Right lobe of liver (tissue), 6 donors: ENCODE results near the gene METTL5. TPM values are rescaled to one million over a fixed set of nuclear protein-coding genes. Genes with fewer than 3 reads are reported as not detected.

Source experiments
- ATAC-seq, 4 donors: fragments of 200-7000 bp; cut with Tn5 transposase; one replicate each; pipeline ENCODE4 v1.9.1; 2020; ENCODE audit warnings: mild to moderate bottlenecking in 4 of 4, moderate library complexity in 4 of 4
- DNase-seq, 3 donors: peaks; one replicate each; pipeline ENCODE4 v3.0.0-alpha.2; 2020
- H3K27ac ChIP-seq, 3 donors: fragments of 200-600 bp; one replicate each; pipeline ENCODE4 v1.8.0; 2022
- H3K27me3 ChIP-seq, 2 donors: fragments of 200-600 bp; one replicate each; pipeline ENCODE4 v1.8.0; 2022
- H3K36me3 ChIP-seq, 4 donors: fragments of 200-600 bp; sonication (generic) in 1 of 4; one replicate each; pipeline versions ENCODE4 v1.5.1 to v1.8.0; 2017 to 2022; ENCODE audit warnings: control low read depth in 1 of 4
- H3K4me1 ChIP-seq, 4 donors: fragments of 200-600 bp; sonication (generic) in 1 of 4; one replicate each; pipeline versions ENCODE4 v1.5.1 to v1.8.0; 2017 to 2022; ENCODE audit warnings: control low read depth in 1 of 4
- H3K4me3 ChIP-seq, 3 donors: fragments of 200-600 bp; one replicate each; pipeline ENCODE4 v1.8.0; 2022
- H3K9me3 ChIP-seq, 4 donors: fragments of 200-600 bp; sonication (generic) in 1 of 4; one replicate each; pipeline versions ENCODE4 v1.5.1 to v1.8.0; 2017 to 2022; ENCODE audit warnings: control low read depth in 1 of 4
- POLR2A ChIP-seq: fragments of 450-650 bp; IDR thresholded peaks from one replicate; pipeline ENCODE4 v1.6.1; 2017; ENCODE audit warnings: antibody characterized with exemption, mild to moderate bottlenecking
- WGBS: methylation state at CpG from one replicate; pipeline ENCODE4 v1.1.6; 2018; ENCODE audit warnings: low coverage, low lambda C conversion rate; ENCODE audit not compliant: insufficient coverage; ENCODE audit errors: missing lambda C conversion rate; 5-methylcytosine and 5-hydroxymethylcytosine counted together
- intact Hi-C, 2 donors: fragments of 100-400 bp; cut with DNase I; formaldehyde crosslinking; loops; one replicate each; pipeline versions ENCODE4 v1.11.2 to v1.14.1; 2022
- total RNA-seq, 6 experiments: library from RNA; depleted of rRNA in 2 of 6; stranded (reverse); fragments of >200 nt in 2 of 6; fragmentation: NEBNext Ultra II Directional in 3 of 6; extraction: Animal tissue kit (Norgen Biotek cat#: 25700) in 3 of 6; gene quantifications; one replicate each; pipeline versions ENCODE4 v1.1.0 to v1.2.4, GENCODE V29; 2016 to 2023
- TF ChIP-seq, protein P1 (sequence below), 4 donors: fragments of 200-600 bp in 3 of 4; fragments of 450-650 bp in 1 of 4; IDR thresholded peaks; one replicate each; pipeline versions ENCODE4 v1.5.1 to v1.8.0; 2016 to 2022; ENCODE audit warnings: antibody characterized with exemption in 4 of 4, mild to moderate bottlenecking in 2 of 4
- donor health status: DM: no; HTN: yes; CAD: no.
- donor health status: DM: no; HTN: no; CAD: no.
- donor health status: DM: no; HTN: no; CAD: no.
- donor health status: DM: no; HTN: yes; CAD: no.
- donor health status: DM: no; HTN: yes; CAD: no.

Gene METTL5
- total RNA-seq, 6 experiments from 2014 or later = 18.4 to 26.7 (median 20.7) TPM

DNA sequence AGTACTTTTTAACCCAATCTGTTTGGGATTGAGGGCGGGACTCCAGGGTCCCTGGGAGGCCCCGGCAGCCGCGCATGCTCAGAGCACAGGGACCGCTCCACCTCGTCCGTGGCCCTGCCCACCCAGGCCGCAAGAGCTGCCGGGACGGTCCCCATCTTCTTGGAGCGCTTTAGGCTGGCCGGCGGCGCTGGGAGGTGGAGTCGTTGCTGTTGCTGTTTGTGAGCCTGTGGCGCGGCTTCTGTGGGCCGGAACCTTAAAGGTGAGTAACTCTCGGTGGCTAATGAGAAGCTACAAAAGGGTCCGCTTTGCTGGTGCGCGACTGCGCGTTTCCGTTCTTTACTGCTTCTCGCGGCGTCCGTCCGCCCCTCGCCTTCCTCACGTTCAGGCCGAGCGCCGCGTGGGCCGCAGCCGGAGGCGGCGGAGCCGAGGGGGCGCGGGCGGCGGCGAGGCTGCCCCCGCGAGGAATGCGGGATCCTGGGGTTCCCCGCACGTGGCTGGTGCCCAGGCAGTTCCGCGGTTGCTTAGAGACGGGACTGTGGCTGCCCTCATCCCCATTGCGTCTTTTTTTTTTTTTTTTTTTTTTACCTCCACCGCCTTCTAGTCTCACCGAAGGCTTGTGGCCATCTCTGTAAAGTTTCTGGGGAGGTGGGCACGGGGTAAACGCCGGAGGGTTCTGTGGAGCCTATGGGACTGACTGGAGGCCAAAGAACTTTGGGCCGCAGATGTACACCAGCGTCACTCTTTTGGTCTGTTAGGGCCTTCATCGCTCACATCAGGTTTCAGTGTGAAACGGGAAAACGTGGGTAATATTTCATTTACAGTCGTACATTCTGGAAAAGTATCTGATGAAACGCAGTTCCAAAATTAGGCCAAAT, 25.8 kb downstream of the METTL5 start, which contains the start of gene SSB:
TSS of gene SSB (plus strand) at position 154 of the 875 bp plus-strand sequence. CDS start 2,090 bp downstream, outside the sequence.
- DNase-seq (peak; percentile 96), ATAC-seq (peak; percentile 99 to 100 (median 100))
- WGBS = under 1% methylated on average over 30 of the region's 67 CpGs
- Histone ChIP-seq H3K27ac (peak within 1 kb of the TSS; percentile 64 to 68 (median 65)), H3K4me1 (peaks cover 0 to 7% (median 3%) of the 10 kb centered on the region in 4 donors), H3K27me3 (no peaks in the 10 kb centered on the region), H3K4me3 (peak within 1 kb of the TSS; percentile 81 to 95 (median 88)), H3K9me3 (no peaks in the 10 kb centered on the region), H3K36me3 (peaks cover 0 to 14% (median 0%) of the 10 kb centered on the region in 4 donors)
- intact Hi-C loops = no loop called here
- TF ChIP-seq, protein P1, sequence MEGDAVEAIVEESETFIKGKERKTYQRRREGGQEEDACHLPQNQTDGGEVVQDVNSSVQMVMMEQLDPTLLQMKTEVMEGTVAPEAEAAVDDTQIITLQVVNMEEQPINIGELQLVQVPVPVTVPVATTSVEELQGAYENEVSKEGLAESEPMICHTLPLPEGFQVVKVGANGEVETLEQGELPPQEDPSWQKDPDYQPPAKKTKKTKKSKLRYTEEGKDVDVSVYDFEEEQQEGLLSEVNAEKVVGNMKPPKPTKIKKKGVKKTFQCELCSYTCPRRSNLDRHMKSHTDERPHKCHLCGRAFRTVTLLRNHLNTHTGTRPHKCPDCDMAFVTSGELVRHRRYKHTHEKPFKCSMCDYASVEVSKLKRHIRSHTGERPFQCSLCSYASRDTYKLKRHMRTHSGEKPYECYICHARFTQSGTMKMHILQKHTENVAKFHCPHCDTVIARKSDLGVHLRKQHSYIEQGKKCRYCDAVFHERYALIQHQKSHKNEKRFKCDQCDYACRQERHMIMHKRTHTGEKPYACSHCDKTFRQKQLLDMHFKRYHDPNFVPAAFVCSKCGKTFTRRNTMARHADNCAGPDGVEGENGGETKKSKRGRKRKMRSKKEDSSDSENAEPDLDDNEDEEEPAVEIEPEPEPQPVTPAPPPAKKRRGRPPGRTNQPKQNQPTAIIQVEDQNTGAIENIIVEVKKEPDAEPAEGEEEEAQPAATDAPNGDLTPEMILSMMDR (IDR thresholded peaks at IDR 0.05) = no peak
- TF ChIP-seq POLR2A = peak; percentile 69

DNA sequence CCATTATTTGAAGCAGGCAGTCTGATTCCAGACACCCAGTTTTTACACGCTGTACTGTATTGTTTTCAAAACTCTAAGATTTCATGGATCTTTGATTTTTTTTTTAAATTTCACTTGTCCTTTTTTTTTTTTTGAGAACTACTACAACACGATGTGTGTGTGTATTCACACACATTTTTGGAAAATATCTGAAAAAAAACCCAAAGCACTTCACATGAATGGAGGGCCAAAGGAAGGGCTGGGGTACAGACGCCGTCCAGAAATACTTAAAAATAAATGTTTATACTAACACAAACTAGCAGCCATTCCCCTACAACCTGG, 26.3 kb downstream of the METTL5 start:
- peaks cover 0 to 14% (median 0%) of the 10 kb centered on the region in 4 donors for H3K36me3 ChIP-seq
- TF ChIP-seq, protein P1 (IDR thresholded peaks at IDR 0.05) = no peak
- TF ChIP-seq POLR2A = no peak
- H3K27me3 ChIP-seq = no peaks in the 10 kb centered on the region
- H3K4me3 ChIP-seq = peak overlapping the region; percentile 81 to 95 (median 88)
- WGBS = 9% methylated on average over 4 of the region's 4 CpGs
- peaks cover 0 to 7% (median 3%) of the 10 kb centered on the region in 4 donors for H3K4me1 ChIP-seq
- no peak for ATAC-seq
- H3K9me3 ChIP-seq = no peaks in the 10 kb centered on the region
- DNase-seq = no peak
- peak overlapping the region; percentile 64 to 68 (median 65) for H3K27ac ChIP-seq
- intact Hi-C loops = no loop called here

DNA sequence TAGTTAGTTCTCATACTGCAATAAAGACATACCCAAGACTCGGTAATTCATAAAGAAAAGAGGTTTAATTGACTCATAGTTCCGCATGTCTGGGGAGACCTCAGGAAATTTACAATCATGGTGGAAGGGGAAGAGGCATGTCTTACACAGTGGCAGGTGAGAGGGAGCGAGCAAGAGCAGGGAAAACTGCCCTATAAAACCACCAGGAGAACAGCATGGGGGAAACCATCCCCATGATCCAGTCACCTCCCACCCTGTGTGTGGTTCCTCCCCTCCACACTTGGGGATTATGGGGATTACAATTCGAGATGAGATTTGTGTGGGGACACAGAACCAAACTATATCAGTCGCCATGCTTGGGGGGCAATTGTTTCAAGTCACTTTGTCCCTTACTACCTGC, 27.1 kb downstream of the METTL5 start:
- Histone ChIP-seq H3K4me3 (no peak overlapping the region), H3K4me1 (peaks cover 0 to 7% (median 3%) of the 10 kb centered on the region in 4 donors), H3K27ac (no peak overlapping the region), H3K36me3 (peaks cover 0 to 10% (median 0%) of the 10 kb centered on the region in 4 donors), H3K27me3 (no peaks in the 10 kb centered on the region), H3K9me3 (no peaks in the 10 kb centered on the region)
- WGBS = 88% methylated on average over 5 of the region's 5 CpGs
- ATAC-seq (no peak), DNase-seq (no peak)
- TF ChIP-seq, protein P1 (IDR thresholded peaks at IDR 0.05) = no peak
- no peak for TF ChIP-seq POLR2A
- intact Hi-C loops = no loop called here

DNA sequence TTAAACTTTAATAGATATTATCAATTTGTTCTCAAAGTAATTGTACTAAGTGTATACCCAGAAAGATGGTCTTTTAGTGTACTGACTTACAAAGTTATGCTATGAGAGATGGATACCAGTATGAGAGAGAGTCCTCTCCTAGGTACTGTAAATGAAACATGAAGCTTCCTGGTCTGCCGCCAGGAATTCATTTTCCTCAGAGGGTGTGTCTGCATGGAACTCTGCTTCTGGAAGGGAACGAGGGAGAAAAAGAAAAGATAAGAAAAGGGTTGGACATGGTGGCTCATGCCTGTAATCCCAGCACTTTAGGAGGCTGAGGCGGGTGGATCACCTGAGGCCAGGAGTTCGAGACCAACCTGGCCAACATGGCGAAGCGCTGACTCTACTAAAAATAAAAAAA, 28.3 kb downstream of the METTL5 start:
- ATAC-seq = no peak
- no peak overlapping the region for H3K27ac ChIP-seq
- H3K4me1 ChIP-seq = peaks cover 0 to 7% (median 3%) of the 10 kb centered on the region in 4 donors
- 86% methylated on average over 6 of the region's 6 CpGs for WGBS
- peaks cover 0 to 3% (median 0%) of the 10 kb centered on the region in 4 donors for H3K36me3 ChIP-seq
- intact Hi-C loops = no loop called here
- no peak for TF ChIP-seq POLR2A
- TF ChIP-seq, protein P1 (IDR thresholded peaks at IDR 0.05) = no peak
- no peak for DNase-seq
- no peak overlapping the region for H3K4me3 ChIP-seq
- no peaks in the 10 kb centered on the region for H3K27me3 ChIP-seq
- no peaks in the 10 kb centered on the region for H3K9me3 ChIP-seq
